ENCODE data around the gene CDK4.
A peak's percentile ranks its signal among the peaks of the same experiment; 100 is the strongest.

The CDK4 gene

DNA sequence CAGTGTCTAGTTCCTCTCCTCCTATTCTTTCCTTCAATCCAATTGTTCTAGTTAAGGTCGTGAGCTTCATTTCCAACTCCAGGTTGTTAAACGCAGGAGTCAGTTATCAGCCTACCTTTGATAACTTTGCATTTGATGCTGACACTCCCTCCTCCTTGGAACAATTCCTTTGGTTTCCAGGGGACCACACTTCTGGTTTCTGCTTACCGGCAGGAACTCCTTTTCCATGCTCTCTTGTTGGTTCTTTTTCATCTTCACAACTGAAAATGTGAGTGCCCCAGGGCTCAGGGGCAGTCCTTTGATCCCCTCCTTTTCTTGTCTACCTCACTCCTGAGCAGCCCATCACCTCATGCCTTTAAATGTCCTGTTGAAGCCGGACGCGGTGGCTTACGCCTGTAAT is 25.3 kb upstream of the CDK4 start:
- no peak for DNase-seq
- H2AFZ ChIP-seq (ENCODE audit: low read length) = no peak overlapping the region
- H3K79me2 ChIP-seq (ENCODE audit: low read length) = no peaks in the 10 kb centered on the region
- TF ChIP-seq EZH2 (optimal IDR thresholded peaks at IDR 0.05; ENCODE audit: low read depth, low read length) (no peak), EZH2phosphoT487 (IDR thresholded peaks at IDR 0.05; ENCODE audit: low read length) (no peak)
- TF ChIP-seq, protein P1, sequence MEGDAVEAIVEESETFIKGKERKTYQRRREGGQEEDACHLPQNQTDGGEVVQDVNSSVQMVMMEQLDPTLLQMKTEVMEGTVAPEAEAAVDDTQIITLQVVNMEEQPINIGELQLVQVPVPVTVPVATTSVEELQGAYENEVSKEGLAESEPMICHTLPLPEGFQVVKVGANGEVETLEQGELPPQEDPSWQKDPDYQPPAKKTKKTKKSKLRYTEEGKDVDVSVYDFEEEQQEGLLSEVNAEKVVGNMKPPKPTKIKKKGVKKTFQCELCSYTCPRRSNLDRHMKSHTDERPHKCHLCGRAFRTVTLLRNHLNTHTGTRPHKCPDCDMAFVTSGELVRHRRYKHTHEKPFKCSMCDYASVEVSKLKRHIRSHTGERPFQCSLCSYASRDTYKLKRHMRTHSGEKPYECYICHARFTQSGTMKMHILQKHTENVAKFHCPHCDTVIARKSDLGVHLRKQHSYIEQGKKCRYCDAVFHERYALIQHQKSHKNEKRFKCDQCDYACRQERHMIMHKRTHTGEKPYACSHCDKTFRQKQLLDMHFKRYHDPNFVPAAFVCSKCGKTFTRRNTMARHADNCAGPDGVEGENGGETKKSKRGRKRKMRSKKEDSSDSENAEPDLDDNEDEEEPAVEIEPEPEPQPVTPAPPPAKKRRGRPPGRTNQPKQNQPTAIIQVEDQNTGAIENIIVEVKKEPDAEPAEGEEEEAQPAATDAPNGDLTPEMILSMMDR (IDR thresholded peaks at IDR 0.05; ENCODE audit: low read length) = no peak
- no peaks in the 10 kb centered on the region for H3F3A ChIP-seq (ENCODE audit: insufficient read depth, low read length)
- H3K4me3 ChIP-seq (ENCODE audit: low read length) = no peak overlapping the region
- H3K9me2 ChIP-seq (replicated peaks; ENCODE audit: insufficient read depth, low read length) = no peaks in the 10 kb centered on the region
- no peaks in the 10 kb centered on the region for H3K27me3 ChIP-seq (replicated peaks; ENCODE audit: insufficient read depth, low read length)
- no peaks in the 10 kb centered on the region for H4K20me1 ChIP-seq (ENCODE audit: insufficient read depth, low read length)
- H3K9me3 ChIP-seq (replicated peaks; ENCODE audit: insufficient read depth, low read length) = no peaks in the 10 kb centered on the region
- peaks cover 11% of the 10 kb centered on the region for H3K4me1 ChIP-seq (ENCODE audit: low read length)
- H3K27ac ChIP-seq (ENCODE audit: low read length) = no peak overlapping the region
- H3K9ac ChIP-seq (ENCODE audit: low read length) = no peak overlapping the region
- no peak overlapping the region for H3K4me2 ChIP-seq (ENCODE audit: low read depth, low read length)
- H3K36me3 ChIP-seq (replicated peaks; ENCODE audit: insufficient read depth, low read length) = no peaks in the 10 kb centered on the region

DNA sequence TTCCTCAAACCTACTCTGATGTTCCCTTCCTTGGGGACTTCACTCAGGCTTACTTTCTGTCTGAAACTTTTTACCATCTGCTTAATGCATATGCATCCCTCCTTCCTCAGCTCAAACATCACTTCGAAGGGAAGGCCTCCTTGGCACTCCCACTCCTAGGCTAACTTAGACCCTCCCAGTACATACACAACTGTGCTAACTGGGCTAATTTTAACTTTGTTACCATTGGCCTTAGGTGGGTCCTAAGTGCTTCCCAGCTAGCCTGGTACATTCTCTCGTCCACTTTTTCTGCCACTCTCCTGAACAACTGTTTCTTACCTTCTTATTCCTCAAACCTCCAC is 24.1 kb upstream of the CDK4 start:
- no peak overlapping the region for H3K4me3 ChIP-seq (ENCODE audit: low read length)
- no peaks in the 10 kb centered on the region for H4K20me1 ChIP-seq (ENCODE audit: insufficient read depth, low read length)
- no peak overlapping the region for H3K4me2 ChIP-seq (ENCODE audit: low read depth, low read length)
- H3K9ac ChIP-seq (ENCODE audit: low read length) = no peak overlapping the region
- H2AFZ ChIP-seq (ENCODE audit: low read length) = no peak overlapping the region
- H3K4me1 ChIP-seq (ENCODE audit: low read length) = no peaks in the 10 kb centered on the region
- no peaks in the 10 kb centered on the region for H3K9me2 ChIP-seq (replicated peaks; ENCODE audit: insufficient read depth, low read length)
- TF ChIP-seq EZH2phosphoT487 (IDR thresholded peaks at IDR 0.05; ENCODE audit: low read length) (no peak), EZH2 (optimal IDR thresholded peaks at IDR 0.05; ENCODE audit: low read depth, low read length) (no peak)
- TF ChIP-seq, protein P1 (IDR thresholded peaks at IDR 0.05; ENCODE audit: low read length) = no peak
- DNase-seq = no peak
- no peaks in the 10 kb centered on the region for H3K27me3 ChIP-seq (replicated peaks; ENCODE audit: insufficient read depth, low read length)
- H3K36me3 ChIP-seq (replicated peaks; ENCODE audit: insufficient read depth, low read length) = no peaks in the 10 kb centered on the region
- peaks cover 3% of the 10 kb centered on the region for H3K79me2 ChIP-seq (ENCODE audit: low read length)
- no peaks in the 10 kb centered on the region for H3K9me3 ChIP-seq (replicated peaks; ENCODE audit: insufficient read depth, low read length)
- H3K27ac ChIP-seq (ENCODE audit: low read length) = no peak overlapping the region
- H3F3A ChIP-seq (ENCODE audit: insufficient read depth, low read length) = peaks cover 4% of the 10 kb centered on the region; the same call in 1 of the 2 replicates

GRCh38 chr12:57775563-57776246 is 23.6 kb upstream of the CDK4 start:
- H3K4me1 ChIP-seq (ENCODE audit: low read length) = 0 out of 2 replicates have a peak, but pooled peaks cover 4% of the 10 kb centered on the region
- no peaks in the 10 kb centered on the region for H4K20me1 ChIP-seq (ENCODE audit: insufficient read depth, low read length)
- no peaks in the 10 kb centered on the region for H3K27me3 ChIP-seq (replicated peaks; ENCODE audit: insufficient read depth, low read length)
- H3K4me3 ChIP-seq (ENCODE audit: low read length) = no peak overlapping the region
- no peak overlapping the region for H3K9ac ChIP-seq (ENCODE audit: low read length)
- H3F3A ChIP-seq (ENCODE audit: insufficient read depth, low read length) = peaks cover 4% of the 10 kb centered on the region; the same call in 1 of the 2 replicates
- TF ChIP-seq EZH2 (optimal IDR thresholded peaks at IDR 0.05; ENCODE audit: low read depth, low read length) (no peak), EZH2phosphoT487 (IDR thresholded peaks at IDR 0.05; ENCODE audit: low read length) (no peak)
- TF ChIP-seq, protein P1 (IDR thresholded peaks at IDR 0.05; ENCODE audit: low read length) = peak; percentile 26
- H3K36me3 ChIP-seq (replicated peaks; ENCODE audit: insufficient read depth, low read length) = no peaks in the 10 kb centered on the region
- H3K27ac ChIP-seq (ENCODE audit: low read length) = no peak overlapping the region
- H3K9me2 ChIP-seq (replicated peaks; ENCODE audit: insufficient read depth, low read length) = no peaks in the 10 kb centered on the region
- no peaks in the 10 kb centered on the region for H3K9me3 ChIP-seq (replicated peaks; ENCODE audit: insufficient read depth, low read length)
- DNase-seq = peak; percentile 27
- no peak overlapping the region for H3K4me2 ChIP-seq (ENCODE audit: low read depth, low read length)
- H3K79me2 ChIP-seq (ENCODE audit: low read length) = peaks cover 8% of the 10 kb centered on the region
- no peak overlapping the region for H2AFZ ChIP-seq (ENCODE audit: low read length)
